Stimulated activated CD8-positive, alpha-beta memory T cell treated with anti-CD3 and anti-CD28 coated beads, Interleukin-12 subunit alpha, Interleukin-12 subunit beta, amount 100 ng/mL, for 24 hours (primary cell): ENCODE results near the gene CTXN3.

Experiments used
- DNase-seq: peaks from one replicate; pipeline ENCODE4 v3.0.0-alpha.2; 2020; ENCODE audit errors: extremely low read depth

Gene CTXN3

GRCh38 chr5:127697894-127698600 is 49.2 kb downstream of the CTXN3 start:
- DNase-seq = no peak

GRCh38 chr5:127699416-127699815 is 50.5 kb downstream of the CTXN3 start:
- no peak for DNase-seq

GRCh38 chr5:127700237-127700766 is 51.4 kb downstream of the CTXN3 start:
- DNase-seq = no peak

GRCh38 chr5:127702434-127702833 is 53.6 kb downstream of the CTXN3 start:
- no peak for DNase-seq

- no peak for DNase-seq
These were observed 54.2 kb downstream of the CTXN3 start, which contains the start of gene CCDC192 for GRCh38 chr5:127702926-127703561. Gene CCDC192, plus strand, starts transcription at chr5:127703391. Its CDS starts 55 bp downstream, at chr5:127703446.

GRCh38 chr5:127705120-127705892 is 56.4 kb downstream of the CTXN3 start:
- no peak for DNase-seq

GRCh38 chr5:127706691-127707090 is 57.8 kb downstream of the CTXN3 start:
- DNase-seq = no peak

GRCh38 chr5:127707209-127707608 is 58.3 kb downstream of the CTXN3 start:
- no peak for DNase-seq
